K562 (cell line): ENCODE results near the gene SCUBE1. TPM values are rescaled to one million over a fixed set of nuclear protein-coding genes. Genes with fewer than 3 reads are reported as not detected.

Experiments
- ATAC-seq: fragments of 200-7000 bp; cut with Tn5 transposase; 3 replicates; pipeline ENCODE4 v1.9.1; 2020; ENCODE audit warnings: moderate library complexity
- BruUV-seq: library from RNA; stranded (reverse); fragments of 400-500 nt; replicated peaks from 2 replicates; lab custom pipeline; 2021; lab: Mats Ljungman, UMichigan
- CTCF ChIA-PET: fragments of 300-600 bp; formaldehyde crosslinking; extraction: SDS; loops from one replicate; lab custom pipeline; 2021; ENCODE audit warnings: low intra/inter-chr PET ratio; lab: Yijun Ruan, JAX
- POLR2A ChIA-PET: fragments of 300-600, 350-650 bp; sonication (Branson Sonifier 250); formaldehyde crosslinking; extraction: SDS; loops from one replicate; lab custom pipeline; 2021; ENCODE audit warnings: antibody characterized with exemption, inconsistent platforms; lab: Yijun Ruan, JAX
- DNase-seq, 4 experiments: peaks; one replicate each; pipeline versions ENCODE4 v3.0.0 to v3.0.0-alpha.2; 2011 to 2018; ENCODE audit warnings: low spot score in 3 of 4, mixed read lengths in 3 of 4; ENCODE audit errors: extremely low read depth in 1 of 4
- FAIRE-seq: peaks from 2 replicates; lab custom pipeline; 2011; peaks lifted over from hg19 to GRCh38; lab: Jason Lieb, UNC
- H2AFZ ChIP-seq: 2 replicates; pipeline ENCODE4 v1.6.0; 2011; ENCODE audit warnings: low read depth, low read length, control low read depth, inconsistent platforms
- H3K27ac ChIP-seq: fragments of 200-600 bp; 3 replicates; pipeline ENCODE4 v1.8.0; 2011; ENCODE audit warnings: low read depth, mild to moderate bottlenecking, control low read depth, inconsistent platforms, low read length, moderate library complexity, mixed read lengths; ENCODE audit errors: extremely low read depth
- H3K27me3 ChIP-seq, 2 experiments: fragments of 300-600 bp in 1 of 2; 2 replicates in 1 of 2; 3 replicates in 1 of 2; pipeline versions ENCODE4 v1.6.0 to v1.8.0; 2011; ENCODE audit warnings: inconsistent platforms in 2 of 2, low read length in 2 of 2, mild to moderate bottlenecking in 1 of 2, mixed read lengths in 1 of 2, moderate library complexity in 1 of 2; ENCODE audit not compliant: control insufficient read depth in 2 of 2, insufficient read depth in 2 of 2
- H3K36me3 ChIP-seq: fragments of 300-600 bp; 3 replicates; pipeline ENCODE4 v1.8.0; 2011; ENCODE audit warnings: mild to moderate bottlenecking, low read length, inconsistent platforms; ENCODE audit not compliant: control insufficient read depth, insufficient read depth
- H3K4me1 ChIP-seq, 2 experiments: fragments of 200-600 bp in 1 of 2; replicated peaks in 1 of 2; 2 replicates in 1 of 2; 3 replicates in 1 of 2; pipeline versions ENCODE4 v1.5.1 to v1.8.0; 2011; ENCODE audit warnings: inconsistent platforms in 2 of 2, low read length in 2 of 2, mild to moderate bottlenecking in 1 of 2, mixed read lengths in 1 of 2, moderate library complexity in 1 of 2; ENCODE audit not compliant: control insufficient read depth in 2 of 2, insufficient read depth in 2 of 2
- H3K4me2 ChIP-seq: 2 replicates; pipeline ENCODE4 v1.6.1; 2011; ENCODE audit warnings: low read length, control low read depth, inconsistent platforms, mixed read lengths; ENCODE audit not compliant: insufficient read depth
- H3K4me3 ChIP-seq: fragments of 200-600 bp; sonication (generic), shearing (Covaris generic); 2 replicates; pipeline ENCODE4 v1.5.1; 2016; ENCODE audit warnings: control low read depth, inconsistent platforms
- H3K79me2 ChIP-seq: fragments of 200-600 bp; 3 replicates; pipeline ENCODE4 v1.8.0; 2011; ENCODE audit warnings: low read length, inconsistent platforms; ENCODE audit not compliant: control insufficient read depth, insufficient read depth
- H3K9ac ChIP-seq, 2 experiments: 2 replicates each; pipeline versions ENCODE4 v1.6.0 to v1.6.1; 2011; ENCODE audit warnings: low read depth in 2 of 2, low read length in 2 of 2, control low read depth in 1 of 2, inconsistent platforms in 1 of 2, mild to moderate bottlenecking in 1 of 2, mixed read lengths in 1 of 2; ENCODE audit not compliant: insufficient read depth in 1 of 2
- H3K9me1 ChIP-seq: one replicate; pipeline ENCODE4 v1.6.0; 2011; ENCODE audit warnings: inconsistent platforms, mild to moderate bottlenecking, low read length, moderate library complexity; ENCODE audit not compliant: control insufficient read depth, insufficient read depth
- H3K9me3 ChIP-seq: replicated peaks from 2 replicates; pipeline ENCODE4 v1.5.1; 2011; ENCODE audit warnings: low read depth, low read length, inconsistent platforms; ENCODE audit not compliant: control insufficient read depth, insufficient read depth
- H4K20me1 ChIP-seq: replicated peaks from 2 replicates; pipeline ENCODE4 v1.6.1; 2011; ENCODE audit warnings: low read length, inconsistent platforms, mixed read lengths; ENCODE audit not compliant: control insufficient read depth, insufficient read depth
- EGR1 ChIP-seq: fragments of 450-650 bp; conservative IDR thresholded peaks from 2 replicates; pipeline ENCODE4 v1.6.1; 2017; ENCODE audit warnings: mild to moderate bottlenecking
- THRA ChIP-seq: fragments of 450-650 bp; IDR thresholded peaks from 2 replicates; pipeline ENCODE4 v1.6.1; 2017; ENCODE audit warnings: mild to moderate bottlenecking, moderate library complexity
- WGBS: fragments of 100-300 bp; shearing (Covaris generic); methylation state at CpG from one replicate; pipeline ENCODE4 v1.1.6; 2016; ENCODE audit warnings: low coverage, mixed read lengths; ENCODE audit not compliant: insufficient coverage; ENCODE audit errors: missing lambda C conversion rate; 5-methylcytosine and 5-hydroxymethylcytosine counted together
- in situ Hi-C: fragments of 300-500 bp; cut with MboI; formaldehyde crosslinking; loops from 4 replicates; pipeline ENCODE4 v1.15.0; 2018; ENCODE audit warnings: inconsistent platforms, mixed read lengths
- intact Hi-C: fragments of 100-400 bp; cut with micrococcal nuclease; formaldehyde crosslinking; loops from 2 replicates; pipeline ENCODE4 v1.14.2; 2022
- polyA plus RNA-seq, 8 experiments: library from polyadenylated mRNA; depleted of rRNA in 4 of 8; stranded (reverse) in 5 of 8; unstranded in 3 of 8; fragments of >200 nt; fragmentation: Nextera tagmentation in 2 of 8; fragmentation: Illumina TruSeq in 1 of 8; extraction: Ambion mirVana in 2 of 8; extraction: Trizol in 1 of 8; gene quantifications; 2 replicates each; pipeline versions ENCODE4 v1.2.1 to v1.2.3, GENCODE V29; 2011 to 2014; ENCODE audit warnings: inconsistent platforms in 1 of 8, missing spikeins in 1 of 8
- total RNA-seq, 7 experiments: library from RNA; depleted of rRNA in 6 of 7; stranded (reverse); fragments of >200 nt in 6 of 7; fragmentation: Illumina TruSeq in 2 of 7; extraction: Trizol in 2 of 7; gene quantifications; 2 replicates each; pipeline versions ENCODE4 v1.2.1 to v1.2.3, GENCODE V29; 2011 to 2021; ENCODE audit warnings: low replicate concordance in 1 of 7

SCUBE1 gene
- total and polyA plus RNA-seq, 9 of the 15 experiments (the other 6 are each of a cell fraction or from before 2014, with no cell fraction given): 0.03 to 0.47 (median 0.29) TPM; not detected in 6

GRCh38 chr22:43205748-43206508, 137.2 kb downstream of the SCUBE1 start:
- ATAC-seq: no peak
- Histone ChIP-seq H3K4me3 (no peak overlapping the region), H3K79me2 (no peaks in the 10 kb centered on the region)
- CTCF ChIA-PET: no interaction called here
- peak; percentile 83 for TF ChIP-seq EGR1
- TF ChIP-seq THRA: no peak
- TF ChIP-seq, all 486 proteins: peak for 1
- Histone ChIP-seq H2AFZ (no peak overlapping the region), H3K9me1 (no peaks in the 10 kb centered on the region), H3K27ac (no peak overlapping the region), H3K36me3 (no peaks in the 10 kb centered on the region), H3K4me1 (peaks cover 0 to 27% of the 10 kb centered on the region in 2 experiments; a peak in 2 of 5 replicates), H3K9me3 (no peaks in the 10 kb centered on the region), H4K20me1 (no peaks in the 10 kb centered on the region), H3K4me2 (no peak overlapping the region), H3K27me3 (peaks cover 0 to 20% of the 10 kb centered on the region in 2 experiments; a peak in 3 of 5 replicates), H3K9ac (no peak overlapping the region)
- intact Hi-C loops (no loop called here), in situ Hi-C loops (no loop called here)
- DNase-seq: peak in 1 of 4 experiments; percentile 25
- POLR2A ChIA-PET: interaction anchor here (0.6 kb wide), 1 partner anchor 10 kb away, joined by 3 read pairs; no protein-coding TSS in a partner anchor
- BruUV-seq: no TSS peak
- 7% methylated on average over 3 of the region's 5 CpGs for WGBS
- FAIRE-seq: no peak
